ENCODE measurements around the gene COL21A1. TPM values are rescaled to one million over a fixed set of nuclear protein-coding genes. Genes with fewer than 3 reads are reported as not detected.
"Not testable (repeated sequence)": the region's sequence is repeated elsewhere in the genome, so short reads cannot be mapped to it uniquely, and the experiment has no call there.

The COL21A1 gene
- total RNA-seq, 3 donors from 2014 or later (not counting 1 experiment from before 2014, with no cell fraction given): not detected

- Histone ChIP-seq H3K9me3 (ENCODE audit: control insufficient read depth, insufficient read depth, low read length) (no peaks in the 10 kb centered on the region), H3K27me3 (ENCODE audit: control insufficient read depth, insufficient read depth, low read length) (no peaks in the 10 kb centered on the region), H3K4me1 (ENCODE audit: control insufficient read depth, insufficient read depth, low read length) (no peaks in the 10 kb centered on the region), H3K36me3 (ENCODE audit: control insufficient read depth, insufficient read depth, low read length) (no peaks in the 10 kb centered on the region), H3K4me3 (ENCODE audit: low read length) (no peak overlapping the region), H3K27ac (ENCODE audit: low read length) (no peak overlapping the region)
- no peak for DNase-seq
- no peak for ATAC-seq
- H3K27ac Mint-ChIP-seq: no peak overlapping the region
- H3K27me3 Mint-ChIP-seq (ENCODE audit: low read depth in 2 of 2): no peaks in the 10 kb centered on the region
- no peak overlapping the region for H3K4me3 Mint-ChIP-seq
- no peak for TF ChIP-seq CTCF (IDR thresholded peaks at IDR 0.05)
- H3K4me1 Mint-ChIP-seq: no peaks in the 10 kb centered on the region
- no peaks in the 10 kb centered on the region for H3K36me3 Mint-ChIP-seq
- intact Hi-C loops (cut with micrococcal nuclease): no loop called here
- WGBS (ENCODE audit: insufficient coverage): 92% methylated on average over 2 of the region's 5 CpGs
- H3K9me3 Mint-ChIP-seq: peaks cover 14% of the 10 kb centered on the region in 2 donors
Observed at GRCh38 chr6:56263596-56264315, 16.4 kb upstream of the COL21A1 start.

- H3K4me3 Mint-ChIP-seq; H3K9me3 ChIP-seq (ENCODE audit: control insufficient read depth, insufficient read depth, low read length); H3K27ac ChIP-seq (ENCODE audit: low read length); H3K36me3 Mint-ChIP-seq; H3K4me3 ChIP-seq (ENCODE audit: low read length); H3K27me3 ChIP-seq (ENCODE audit: control insufficient read depth, insufficient read depth, low read length); H3K4me1 Mint-ChIP-seq; DNase-seq; H3K9me3 Mint-ChIP-seq; H3K36me3 ChIP-seq (ENCODE audit: control insufficient read depth, insufficient read depth, low read length); ATAC-seq; H3K27me3 Mint-ChIP-seq (ENCODE audit: low read depth in 2 of 2); intact Hi-C loops (cut with micrococcal nuclease); H3K27ac Mint-ChIP-seq; H3K4me1 ChIP-seq (ENCODE audit: control insufficient read depth, insufficient read depth, low read length): not testable (repeated sequence)
Observed at GRCh38 chr6:56260593-56260992, 13.2 kb upstream of the COL21A1 start.

GRCh38 chr6:56259234-56260077 is 12.1 kb upstream of the COL21A1 start:
- WGBS (ENCODE audit: insufficient coverage): 93% methylated on average over 3 of the region's 3 CpGs
- H3K4me1 Mint-ChIP-seq: no peaks in the 10 kb centered on the region
- no peak overlapping the region for H3K4me3 Mint-ChIP-seq
- ATAC-seq (no peak), DNase-seq (no peak)
- no peaks in the 10 kb centered on the region for H3K36me3 ChIP-seq (ENCODE audit: control insufficient read depth, insufficient read depth, low read length)
- intact Hi-C loops (cut with micrococcal nuclease): no loop called here
- no peak for TF ChIP-seq CTCF (IDR thresholded peaks at IDR 0.05)
- H3K27me3 Mint-ChIP-seq (ENCODE audit: low read depth in 2 of 2): no peaks in the 10 kb centered on the region
- H3K36me3 Mint-ChIP-seq: no peaks in the 10 kb centered on the region
- peaks cover 9 to 10% of the 10 kb centered on the region in 2 donors for H3K9me3 Mint-ChIP-seq
- no peak overlapping the region for H3K27ac ChIP-seq (ENCODE audit: low read length)
- no peak overlapping the region for H3K4me3 ChIP-seq (ENCODE audit: low read length)
- H3K27ac Mint-ChIP-seq: no peak overlapping the region
- H3K9me3 ChIP-seq (ENCODE audit: control insufficient read depth, insufficient read depth, low read length): no peaks in the 10 kb centered on the region
- no peaks in the 10 kb centered on the region for H3K27me3 ChIP-seq (ENCODE audit: control insufficient read depth, insufficient read depth, low read length)
- no peaks in the 10 kb centered on the region for H3K4me1 ChIP-seq (ENCODE audit: control insufficient read depth, insufficient read depth, low read length)

GRCh38 chr6:56255349-56255748 is 8.0 kb upstream of the COL21A1 start:
- no peaks in the 10 kb centered on the region for H3K36me3 Mint-ChIP-seq
- no peaks in the 10 kb centered on the region for H3K27me3 Mint-ChIP-seq (ENCODE audit: low read depth in 2 of 2)
- 78% methylated on average over 1 of the region's 1 CpG for WGBS (ENCODE audit: insufficient coverage)
- Histone ChIP-seq H3K4me3 (ENCODE audit: low read length) (no peak overlapping the region), H3K4me1 (ENCODE audit: control insufficient read depth, insufficient read depth, low read length) (no peaks in the 10 kb centered on the region), H3K9me3 (ENCODE audit: control insufficient read depth, insufficient read depth, low read length) (no peaks in the 10 kb centered on the region), H3K36me3 (ENCODE audit: control insufficient read depth, insufficient read depth, low read length) (no peaks in the 10 kb centered on the region), H3K27me3 (ENCODE audit: control insufficient read depth, insufficient read depth, low read length) (no peaks in the 10 kb centered on the region), H3K27ac (ENCODE audit: low read length) (no peak overlapping the region)
- peaks cover 3 to 9% of the 10 kb centered on the region in 2 donors for H3K9me3 Mint-ChIP-seq
- no peak overlapping the region for H3K27ac Mint-ChIP-seq
- DNase-seq: no peak
- H3K4me1 Mint-ChIP-seq: no peaks in the 10 kb centered on the region
- TF ChIP-seq CTCF (IDR thresholded peaks at IDR 0.05): no peak
- H3K4me3 Mint-ChIP-seq: no peak overlapping the region
- intact Hi-C loops (cut with micrococcal nuclease): no loop called here
- ATAC-seq: no peak

Measured in natural killer cell (primary cell).